Myocyte (in vitro differentiated cells): ENCODE data around the gene METAP1. TPM values are rescaled to one million over a fixed set of nuclear protein-coding genes. Genes with fewer than 3 reads are reported as not detected.
A peak's percentile ranks its signal among the peaks of the same experiment; 100 is the strongest.
"Not testable (repeated sequence)": the region's sequence is repeated elsewhere in the genome, so short reads cannot be mapped to it uniquely, and the experiment has no call there.

Experiments
- DNase-seq: peaks from one replicate; pipeline ENCODE4 v3.0.0-alpha.2; 2012; ENCODE audit warnings: low read depth
- polyA plus RNA-seq: library from polyadenylated mRNA; unstranded; fragments of >200 nt; gene quantifications from one replicate; pipeline ENCODE4 v1.2.1, GENCODE V29; 2012; ENCODE audit warnings: missing spikeins
- total RNA-seq: library from RNA; depleted of rRNA; stranded (reverse); fragments of >200 nt; gene quantifications from 2 replicates; pipeline ENCODE4 v1.2.3, GENCODE V29; 2014

The METAP1 gene
- total RNA-seq: 40.4 and 44.6 TPM in 2 replicates
- polyA plus RNA-seq: 15.6 TPM

GRCh38 chr4:98995183-98996055, at the start of gene METAP1:
TSS of gene METAP1 (plus strand) at chr4:98995721. CDS start at chr4:98995754, 33 bp downstream.
- DNase-seq: peak; percentile 94

- no peak for DNase-seq
These were observed 49.2 kb upstream of the METAP1 start for GRCh38 chr4:98946359-98946758.

GRCh38 chr4:98950925-98951324, 44.6 kb upstream of the METAP1 start:
- no peak for DNase-seq

- no peak for DNase-seq
These were observed 43.8 kb upstream of the METAP1 start for GRCh38 chr4:98951710-98952109.

GRCh38 chr4:98955229-98955628, 40.3 kb upstream of the METAP1 start:
- no peak for DNase-seq

- no peak for DNase-seq
These were observed 37.5 kb upstream of the METAP1 start for GRCh38 chr4:98958065-98958464.

GRCh38 chr4:98959411-98959810, 36.1 kb upstream of the METAP1 start:
- no peak for DNase-seq

GRCh38 chr4:98961770-98962169, 33.8 kb upstream of the METAP1 start:
- DNase-seq: no peak

GRCh38 chr4:98963538-98964433, 31.7 kb upstream of the METAP1 start:
- peak; percentile 5 for DNase-seq

- no peak for DNase-seq
These were observed 28.6 kb upstream of the METAP1 start for GRCh38 chr4:98966926-98967325.

- DNase-seq: no peak
These were observed 27.7 kb upstream of the METAP1 start for GRCh38 chr4:98967786-98968329.

- DNase-seq: no peak
These were observed 25.4 kb upstream of the METAP1 start for GRCh38 chr4:98969878-98970785.

- DNase-seq: no peak
These were observed 18.8 kb upstream of the METAP1 start for GRCh38 chr4:98976716-98977115.

GRCh38 chr4:98977557-98977956, 18.0 kb upstream of the METAP1 start:
- no peak for DNase-seq

GRCh38 chr4:98987720-98988119, 7.8 kb upstream of the METAP1 start:
- no peak for DNase-seq

- DNase-seq: not testable (repeated sequence)
These were observed 2.7 kb upstream of the METAP1 start for GRCh38 chr4:98992835-98993234.

- no peak for DNase-seq
These were observed 2.0 kb upstream of the METAP1 start for GRCh38 chr4:98993419-98994071.

- no peak for DNase-seq
These were observed 893 bp upstream of the METAP1 start for GRCh38 chr4:98994474-98995182.

- DNase-seq: peak; percentile 27
These were observed 689 bp downstream of the METAP1 start for GRCh38 chr4:98996056-98996764.
